ENCODE data around the gene STIL.

- TF ChIP-seq EGR1 (IDR thresholded peaks at IDR 0.05) (no peak), EP300 (IDR thresholded peaks at IDR 0.05; ENCODE audit: borderline replicate concordance) (no peak), RAD21 (IDR thresholded peaks at IDR 0.05; ENCODE audit: low read depth) (no peak), FOXM1 (IDR thresholded peaks at IDR 0.05; ENCODE audit: borderline replicate concordance, low read depth) (no peak), CREB1 (IDR thresholded peaks at IDR 0.05; ENCODE audit: low read depth) (no peak), NFIC (IDR thresholded peaks at IDR 0.05) (no peak), TAF1 (IDR thresholded peaks at IDR 0.05; ENCODE audit: low read depth) (no peak), TEAD4 (IDR thresholded peaks at IDR 0.05) (no peak), USF1 (IDR thresholded peaks at IDR 0.05) (no peak), CEBPB (IDR thresholded peaks at IDR 0.05) (no peak), YY1 (IDR thresholded peaks at IDR 0.05; ENCODE audit: low read depth) (no peak), TCF12 (IDR thresholded peaks at IDR 0.05; ENCODE audit: low read depth) (no peak)
- TF ChIP-seq, protein P1, sequence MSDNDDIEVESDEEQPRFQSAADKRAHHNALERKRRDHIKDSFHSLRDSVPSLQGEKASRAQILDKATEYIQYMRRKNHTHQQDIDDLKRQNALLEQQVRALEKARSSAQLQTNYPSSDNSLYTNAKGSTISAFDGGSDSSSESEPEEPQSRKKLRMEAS (IDR thresholded peaks at IDR 0.05) = no peak
- TF ChIP-seq, protein P2, sequence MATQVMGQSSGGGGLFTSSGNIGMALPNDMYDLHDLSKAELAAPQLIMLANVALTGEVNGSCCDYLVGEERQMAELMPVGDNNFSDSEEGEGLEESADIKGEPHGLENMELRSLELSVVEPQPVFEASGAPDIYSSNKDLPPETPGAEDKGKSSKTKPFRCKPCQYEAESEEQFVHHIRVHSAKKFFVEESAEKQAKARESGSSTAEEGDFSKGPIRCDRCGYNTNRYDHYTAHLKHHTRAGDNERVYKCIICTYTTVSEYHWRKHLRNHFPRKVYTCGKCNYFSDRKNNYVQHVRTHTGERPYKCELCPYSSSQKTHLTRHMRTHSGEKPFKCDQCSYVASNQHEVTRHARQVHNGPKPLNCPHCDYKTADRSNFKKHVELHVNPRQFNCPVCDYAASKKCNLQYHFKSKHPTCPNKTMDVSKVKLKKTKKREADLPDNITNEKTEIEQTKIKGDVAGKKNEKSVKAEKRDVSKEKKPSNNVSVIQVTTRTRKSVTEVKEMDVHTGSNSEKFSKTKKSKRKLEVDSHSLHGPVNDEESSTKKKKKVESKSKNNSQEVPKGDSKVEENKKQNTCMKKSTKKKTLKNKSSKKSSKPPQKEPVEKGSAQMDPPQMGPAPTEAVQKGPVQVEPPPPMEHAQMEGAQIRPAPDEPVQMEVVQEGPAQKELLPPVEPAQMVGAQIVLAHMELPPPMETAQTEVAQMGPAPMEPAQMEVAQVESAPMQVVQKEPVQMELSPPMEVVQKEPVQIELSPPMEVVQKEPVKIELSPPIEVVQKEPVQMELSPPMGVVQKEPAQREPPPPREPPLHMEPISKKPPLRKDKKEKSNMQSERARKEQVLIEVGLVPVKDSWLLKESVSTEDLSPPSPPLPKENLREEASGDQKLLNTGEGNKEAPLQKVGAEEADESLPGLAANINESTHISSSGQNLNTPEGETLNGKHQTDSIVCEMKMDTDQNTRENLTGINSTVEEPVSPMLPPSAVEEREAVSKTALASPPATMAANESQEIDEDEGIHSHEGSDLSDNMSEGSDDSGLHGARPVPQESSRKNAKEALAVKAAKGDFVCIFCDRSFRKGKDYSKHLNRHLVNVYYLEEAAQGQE (IDR thresholded peaks at IDR 0.05; ENCODE audit: low read depth) = no peak
Measured at GRCh38 chr1:47252369-47252768, 61.6 kb downstream of the STIL start.
